PC-9 (cell line): Measurements from ENCODE around the gene ZNF148.

Experiments
- EZH2 ChIP-seq: fragments of 200-600 bp; sonication (generic); IDR thresholded peaks from 2 replicates; pipeline ENCODE4 v1.8.0; 2017; ENCODE audit warnings: antibody characterized with exemption, low read depth
- TF ChIP-seq, protein P1 (sequence below): fragments of 200-600 bp; sonication (generic); conservative IDR thresholded peaks from 2 replicates; pipeline ENCODE4 v1.6.1; 2017; ENCODE audit warnings: mixed run types, antibody characterized with exemption, mild to moderate bottlenecking, moderate library complexity

DNA sequence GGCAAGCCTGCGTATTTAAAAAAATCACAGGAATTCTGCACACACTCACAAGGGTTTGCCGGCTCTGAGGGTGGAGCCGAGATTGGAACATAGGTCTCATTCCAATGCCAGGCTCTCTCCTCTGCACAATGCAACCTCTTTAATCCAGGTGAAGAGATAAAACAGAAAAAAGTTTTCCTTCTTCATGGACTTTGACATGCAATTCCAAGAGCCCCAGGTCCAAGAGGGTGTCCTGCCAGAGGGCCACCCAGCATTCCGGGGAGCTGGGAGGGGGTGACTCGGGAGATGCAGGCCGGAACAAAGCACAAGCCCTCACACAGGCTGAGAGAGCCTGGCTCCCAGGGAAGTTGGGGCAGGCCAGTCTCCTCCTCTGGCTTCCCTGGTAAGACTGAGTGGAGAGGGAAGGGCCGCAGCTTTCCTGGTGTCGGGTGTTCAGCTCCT lies 155.8 kb downstream of the ZNF148 start:
- TF ChIP-seq, protein P1, sequence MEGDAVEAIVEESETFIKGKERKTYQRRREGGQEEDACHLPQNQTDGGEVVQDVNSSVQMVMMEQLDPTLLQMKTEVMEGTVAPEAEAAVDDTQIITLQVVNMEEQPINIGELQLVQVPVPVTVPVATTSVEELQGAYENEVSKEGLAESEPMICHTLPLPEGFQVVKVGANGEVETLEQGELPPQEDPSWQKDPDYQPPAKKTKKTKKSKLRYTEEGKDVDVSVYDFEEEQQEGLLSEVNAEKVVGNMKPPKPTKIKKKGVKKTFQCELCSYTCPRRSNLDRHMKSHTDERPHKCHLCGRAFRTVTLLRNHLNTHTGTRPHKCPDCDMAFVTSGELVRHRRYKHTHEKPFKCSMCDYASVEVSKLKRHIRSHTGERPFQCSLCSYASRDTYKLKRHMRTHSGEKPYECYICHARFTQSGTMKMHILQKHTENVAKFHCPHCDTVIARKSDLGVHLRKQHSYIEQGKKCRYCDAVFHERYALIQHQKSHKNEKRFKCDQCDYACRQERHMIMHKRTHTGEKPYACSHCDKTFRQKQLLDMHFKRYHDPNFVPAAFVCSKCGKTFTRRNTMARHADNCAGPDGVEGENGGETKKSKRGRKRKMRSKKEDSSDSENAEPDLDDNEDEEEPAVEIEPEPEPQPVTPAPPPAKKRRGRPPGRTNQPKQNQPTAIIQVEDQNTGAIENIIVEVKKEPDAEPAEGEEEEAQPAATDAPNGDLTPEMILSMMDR: no peak
- no peak for TF ChIP-seq EZH2
